ENCODE results near the gene SUPT20HL2. TPM values are rescaled to one million over a fixed set of nuclear protein-coding genes. Genes with fewer than 3 reads are reported as not detected.

The SUPT20HL2 gene
- total and polyA plus RNA-seq, 5 donors from 2014 or later = not detected

- H3K4me1 Mint-ChIP-seq = no peaks in the 10 kb centered on the region
- no peak overlapping the region for H3K27ac Mint-ChIP-seq
- peaks cover 8% of the 10 kb centered on the region for H3K27me3 Mint-ChIP-seq
- no peaks in the 10 kb centered on the region for H3K36me3 Mint-ChIP-seq
- no peak overlapping the region for H3K4me3 ChIP-seq (ENCODE audit: low read depth, low read length)
- no peak overlapping the region for H3K27ac ChIP-seq (ENCODE audit: insufficient read depth, low read length, poor library complexity, severe bottlenecking)
- no peak for ATAC-seq (ENCODE audit: low read depth in 2 of 2)
- no peaks in the 10 kb centered on the region for H3K4me1 ChIP-seq (ENCODE audit: control insufficient read depth, insufficient read depth, low read length, poor library complexity, severe bottlenecking)
- H3K27me3 ChIP-seq (ENCODE audit: control insufficient read depth, insufficient read depth, low read length) = no peaks in the 10 kb centered on the region
- no peaks in the 10 kb centered on the region for H3K9me3 ChIP-seq (ENCODE audit: control insufficient read depth in 2 of 2, low read length in 2 of 2)
- DNase-seq = no peak
- peaks cover 0 to 9% (median 0%) of the 10 kb centered on the region in 7 donors for H3K9me3 Mint-ChIP-seq
- H3K4me3 Mint-ChIP-seq = no peak overlapping the region
- no peaks in the 10 kb centered on the region for H3K36me3 ChIP-seq (ENCODE audit: control insufficient read depth, insufficient read depth, low read length)
Measured at GRCh38 chrX:24292353-24292752, 21.5 kb downstream of the SUPT20HL2 start.

DNA sequence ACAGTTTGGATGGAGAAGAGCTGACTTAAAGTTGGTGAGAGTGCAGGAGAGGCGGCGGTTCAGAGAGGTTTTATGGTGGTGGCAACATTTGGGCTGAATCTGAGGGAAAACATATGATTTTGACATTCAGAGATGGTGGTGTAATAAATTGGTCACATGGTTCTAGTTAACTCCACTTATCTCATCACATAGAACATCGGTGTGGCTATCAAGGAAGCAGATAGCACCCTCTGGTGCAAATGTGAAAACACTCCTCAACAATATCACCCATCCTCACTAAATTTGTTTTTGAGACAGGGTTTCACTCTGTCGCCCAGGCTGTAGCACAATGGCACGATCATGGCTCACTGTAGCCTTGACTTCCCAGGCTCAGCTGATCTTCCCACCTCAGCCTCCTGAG lies 28.8 kb downstream of the SUPT20HL2 start:
- Histone ChIP-seq H3K27ac (ENCODE audit: insufficient read depth, low read length, poor library complexity, severe bottlenecking) (no peak overlapping the region), H3K4me1 (ENCODE audit: control insufficient read depth, insufficient read depth, low read length, poor library complexity, severe bottlenecking) (no peaks in the 10 kb centered on the region), H3K9me3 (ENCODE audit: control insufficient read depth in 2 of 2, low read length in 2 of 2) (no peaks in the 10 kb centered on the region), H3K4me3 (ENCODE audit: low read depth, low read length) (no peak overlapping the region), H3K27me3 (ENCODE audit: control insufficient read depth, insufficient read depth, low read length) (no peaks in the 10 kb centered on the region), H3K36me3 (ENCODE audit: control insufficient read depth, insufficient read depth, low read length) (no peaks in the 10 kb centered on the region)
- Mint-ChIP-seq H3K36me3 (no peaks in the 10 kb centered on the region), H3K9me3 (peaks cover 0 to 8% (median 0%) of the 10 kb centered on the region in 7 donors), H3K4me3 (no peak overlapping the region), H3K27me3 (peaks cover 5% of the 10 kb centered on the region), H3K27ac (no peak overlapping the region), H3K4me1 (no peaks in the 10 kb centered on the region)
- no peak for ATAC-seq (ENCODE audit: low read depth in 2 of 2)
- no peak for DNase-seq

GRCh38 chrX:24283127-24283794 lies 30.6 kb downstream of the SUPT20HL2 start:
- no peaks in the 10 kb centered on the region for H3K4me1 Mint-ChIP-seq
- H3K27ac Mint-ChIP-seq = no peak overlapping the region

GRCh38 chrX:24282381-24283126 lies 31.3 kb downstream of the SUPT20HL2 start:
- H3K9me3 ChIP-seq (ENCODE audit: control insufficient read depth in 2 of 2, low read length in 2 of 2) = no peaks in the 10 kb centered on the region
- H3K27me3 ChIP-seq (ENCODE audit: control insufficient read depth, insufficient read depth, low read length) = no peaks in the 10 kb centered on the region
- H3K36me3 ChIP-seq (ENCODE audit: control insufficient read depth, insufficient read depth, low read length) = no peaks in the 10 kb centered on the region
- ATAC-seq (ENCODE audit: low read depth in 2 of 2) = no peak
- Mint-ChIP-seq H3K27ac (no peak overlapping the region), H3K27me3 (peaks cover 11% of the 10 kb centered on the region), H3K36me3 (no peaks in the 10 kb centered on the region), H3K9me3 (no peaks in the 10 kb centered on the region), H3K4me1 (no peaks in the 10 kb centered on the region), H3K4me3 (no peak overlapping the region)
- H3K4me3 ChIP-seq (ENCODE audit: low read depth, low read length) = no peak overlapping the region
- H3K4me1 ChIP-seq (ENCODE audit: control insufficient read depth, insufficient read depth, low read length, poor library complexity, severe bottlenecking) = no peaks in the 10 kb centered on the region
- H3K27ac ChIP-seq (ENCODE audit: insufficient read depth, low read length, poor library complexity, severe bottlenecking) = no peak overlapping the region
- DNase-seq = no peak

More at GRCh38 chrX:24283127-24283794, 30.6 kb downstream of the SUPT20HL2 start:
- Mint-ChIP-seq H3K27me3 (peaks cover 7% of the 10 kb centered on the region), H3K4me3 (no peak overlapping the region), H3K9me3 (no peaks in the 10 kb centered on the region), H3K36me3 (no peaks in the 10 kb centered on the region)
- Histone ChIP-seq H3K27ac (ENCODE audit: insufficient read depth, low read length, poor library complexity, severe bottlenecking) (no peak overlapping the region), H3K27me3 (ENCODE audit: control insufficient read depth, insufficient read depth, low read length) (no peaks in the 10 kb centered on the region), H3K4me1 (ENCODE audit: control insufficient read depth, insufficient read depth, low read length, poor library complexity, severe bottlenecking) (no peaks in the 10 kb centered on the region), H3K4me3 (ENCODE audit: low read depth, low read length) (no peak overlapping the region), H3K9me3 (ENCODE audit: control insufficient read depth in 2 of 2, low read length in 2 of 2) (no peaks in the 10 kb centered on the region), H3K36me3 (ENCODE audit: control insufficient read depth, insufficient read depth, low read length) (no peaks in the 10 kb centered on the region)
- ATAC-seq (ENCODE audit: low read depth in 2 of 2) (no peak), DNase-seq (no peak)

DNA sequence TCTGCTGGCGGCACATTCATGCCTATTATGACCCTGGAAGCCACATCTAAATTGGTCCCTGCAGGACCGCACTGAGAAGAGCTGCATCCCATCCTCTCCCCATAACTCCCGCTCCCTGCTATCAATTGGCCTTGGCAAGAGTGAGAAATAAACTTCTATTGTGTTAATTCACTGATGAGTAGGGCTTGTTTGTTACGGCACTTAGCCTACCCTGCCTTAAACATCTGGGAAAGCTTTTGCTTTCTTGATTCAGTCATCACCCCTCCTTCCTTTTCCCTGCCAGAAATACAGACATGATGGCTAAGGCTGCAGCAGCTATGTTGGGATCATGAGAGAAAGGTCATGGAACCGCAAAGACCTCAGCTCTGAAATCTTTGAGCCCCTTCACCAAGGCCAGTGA lies 36.5 kb downstream of the SUPT20HL2 start:
- Histone ChIP-seq H3K27me3 (ENCODE audit: control insufficient read depth, insufficient read depth, low read length) (no peaks in the 10 kb centered on the region), H3K4me1 (ENCODE audit: control insufficient read depth, insufficient read depth, low read length, poor library complexity, severe bottlenecking) (no peaks in the 10 kb centered on the region), H3K9me3 (ENCODE audit: control insufficient read depth in 2 of 2, low read length in 2 of 2) (no peaks in the 10 kb centered on the region), H3K27ac (ENCODE audit: insufficient read depth, low read length, poor library complexity, severe bottlenecking) (no peak overlapping the region), H3K4me3 (ENCODE audit: low read depth, low read length) (no peak overlapping the region), H3K36me3 (ENCODE audit: control insufficient read depth, insufficient read depth, low read length) (no peaks in the 10 kb centered on the region)
- H3K27ac Mint-ChIP-seq = no peak overlapping the region
- H3K27me3 Mint-ChIP-seq = peaks cover 10% of the 10 kb centered on the region
- peaks cover 0 to 2% (median 0%) of the 10 kb centered on the region in 7 donors for H3K9me3 Mint-ChIP-seq
- DNase-seq (no peak), ATAC-seq (ENCODE audit: low read depth in 2 of 2) (no peak)
- H3K4me1 Mint-ChIP-seq = no peaks in the 10 kb centered on the region
- no peaks in the 10 kb centered on the region for H3K36me3 Mint-ChIP-seq
- H3K4me3 Mint-ChIP-seq = no peak overlapping the region

DNA sequence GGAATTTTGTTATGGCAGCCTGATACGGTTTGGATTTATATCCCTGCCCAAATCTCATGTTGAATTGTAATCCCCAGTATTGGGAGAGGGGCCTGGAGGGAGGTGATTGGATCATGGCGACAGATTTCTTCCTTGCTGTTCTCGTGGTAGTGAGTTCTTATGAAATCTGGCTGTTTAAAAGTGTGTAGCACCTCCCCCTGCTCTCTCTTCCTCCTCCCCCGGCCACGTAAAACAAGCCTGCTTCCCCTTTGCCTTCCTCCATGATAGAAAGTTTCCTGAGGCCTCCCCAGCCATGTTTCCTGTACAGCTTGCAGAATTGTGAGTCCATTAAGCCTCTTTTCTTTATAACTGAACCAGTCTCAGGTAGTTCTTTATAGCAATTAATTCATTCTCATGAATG lies 37.9 kb downstream of the SUPT20HL2 start:
- Histone ChIP-seq H3K9me3 (ENCODE audit: control insufficient read depth in 2 of 2, low read length in 2 of 2) (peaks cover 0 to 3% of the 10 kb centered on the region in 2 experiments), H3K27me3 (ENCODE audit: control insufficient read depth, insufficient read depth, low read length) (no peaks in the 10 kb centered on the region), H3K4me1 (ENCODE audit: control insufficient read depth, insufficient read depth, low read length, poor library complexity, severe bottlenecking) (no peaks in the 10 kb centered on the region), H3K36me3 (ENCODE audit: control insufficient read depth, insufficient read depth, low read length) (no peaks in the 10 kb centered on the region), H3K4me3 (ENCODE audit: low read depth, low read length) (no peak overlapping the region), H3K27ac (ENCODE audit: insufficient read depth, low read length, poor library complexity, severe bottlenecking) (no peak overlapping the region)
- H3K4me3 Mint-ChIP-seq = no peak overlapping the region
- H3K4me1 Mint-ChIP-seq = no peaks in the 10 kb centered on the region
- ATAC-seq (ENCODE audit: low read depth in 2 of 2) = no peak
- no peak for DNase-seq
- no peak overlapping the region for H3K27ac Mint-ChIP-seq
- peaks cover 0 to 2% (median 0%) of the 10 kb centered on the region in 7 donors for H3K9me3 Mint-ChIP-seq
- peaks cover 10% of the 10 kb centered on the region for H3K27me3 Mint-ChIP-seq
- no peaks in the 10 kb centered on the region for H3K36me3 Mint-ChIP-seq

GRCh38 chrX:24271262-24271661 lies 42.6 kb downstream of the SUPT20HL2 start:
- Histone ChIP-seq H3K4me3 (ENCODE audit: low read depth, low read length) (no peak overlapping the region), H3K9me3 (ENCODE audit: control insufficient read depth in 2 of 2, low read length in 2 of 2) (peaks cover 0 to 3% of the 10 kb centered on the region in 2 experiments), H3K27ac (ENCODE audit: insufficient read depth, low read length, poor library complexity, severe bottlenecking) (no peak overlapping the region), H3K36me3 (ENCODE audit: control insufficient read depth, insufficient read depth, low read length) (no peaks in the 10 kb centered on the region), H3K27me3 (ENCODE audit: control insufficient read depth, insufficient read depth, low read length) (no peaks in the 10 kb centered on the region), H3K4me1 (ENCODE audit: control insufficient read depth, insufficient read depth, low read length, poor library complexity, severe bottlenecking) (no peaks in the 10 kb centered on the region)
- Mint-ChIP-seq H3K36me3 (no peaks in the 10 kb centered on the region), H3K27me3 (peaks cover 4% of the 10 kb centered on the region), H3K27ac (no peak overlapping the region), H3K9me3 (peaks cover 0 to 4% (median 0%) of the 10 kb centered on the region in 7 donors), H3K4me3 (no peak overlapping the region), H3K4me1 (no peaks in the 10 kb centered on the region)
- no peak for ATAC-seq (ENCODE audit: low read depth in 2 of 2)
- DNase-seq = no peak

- Histone ChIP-seq H3K9me3 (ENCODE audit: control insufficient read depth in 2 of 2, low read length in 2 of 2) (peaks cover 0 to 3% of the 10 kb centered on the region in 2 experiments), H3K4me1 (ENCODE audit: control insufficient read depth, insufficient read depth, low read length, poor library complexity, severe bottlenecking) (no peaks in the 10 kb centered on the region), H3K27ac (ENCODE audit: insufficient read depth, low read length, poor library complexity, severe bottlenecking) (no peak overlapping the region), H3K27me3 (ENCODE audit: control insufficient read depth, insufficient read depth, low read length) (no peaks in the 10 kb centered on the region), H3K4me3 (ENCODE audit: low read depth, low read length) (no peak overlapping the region), H3K36me3 (ENCODE audit: control insufficient read depth, insufficient read depth, low read length) (no peaks in the 10 kb centered on the region)
- Mint-ChIP-seq H3K36me3 (no peaks in the 10 kb centered on the region), H3K27ac (no peak overlapping the region), H3K4me3 (no peak overlapping the region), H3K4me1 (no peaks in the 10 kb centered on the region), H3K27me3 (peaks cover 10% of the 10 kb centered on the region), H3K9me3 (peaks cover 0 to 4% (median 0%) of the 10 kb centered on the region in 7 donors)
- no peak for DNase-seq
- ATAC-seq (ENCODE audit: low read depth in 2 of 2) = no peak
Measured at GRCh38 chrX:24268786-24269185, 45.1 kb downstream of the SUPT20HL2 start.

All from CD4-positive, CD25-positive, alpha-beta regulatory T cell (primary cell).